ENCODE results near the gene ITPR1. TPM values are rescaled to one million over a fixed set of nuclear protein-coding genes. Genes with fewer than 3 reads are reported as not detected.

ITPR1 gene
- total RNA-seq, 1 donor from 2014 or later, result 11.2 TPM

DNA sequence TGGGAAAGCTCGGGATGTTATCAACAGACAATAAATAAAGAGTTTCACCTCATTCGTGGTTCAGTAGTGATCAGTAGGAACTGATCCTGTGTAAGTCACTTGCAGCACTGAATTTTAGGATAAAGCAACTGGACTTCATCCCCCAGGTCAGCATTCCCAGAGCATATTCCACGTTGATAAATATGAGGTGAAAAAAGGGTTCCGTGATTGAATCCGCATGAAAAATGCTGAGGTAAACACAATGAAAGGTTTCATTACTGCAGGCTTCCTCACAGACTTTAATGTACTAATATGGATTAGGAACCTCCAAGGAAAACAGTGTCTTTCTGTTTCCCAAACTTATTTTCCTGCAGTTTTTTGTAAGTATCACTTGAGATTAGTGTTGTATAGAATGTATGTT lies 308.7 kb downstream of the ITPR1 start:
- H3K27me3 Mint-ChIP-seq, result no peaks in the 10 kb centered on the region
- no peak overlapping the region for H3K27ac Mint-ChIP-seq
- no peak overlapping the region for H3K4me3 Mint-ChIP-seq (ENCODE audit: low read depth)
- no peaks in the 10 kb centered on the region for H3K9me3 Mint-ChIP-seq (ENCODE audit: low read depth)
- DNase-seq (ENCODE audit: low spot score, unreplicated experiment), result no peak
- H3K4me1 Mint-ChIP-seq (ENCODE audit: low read depth), result no peaks in the 10 kb centered on the region
- TF ChIP-seq, protein P1, sequence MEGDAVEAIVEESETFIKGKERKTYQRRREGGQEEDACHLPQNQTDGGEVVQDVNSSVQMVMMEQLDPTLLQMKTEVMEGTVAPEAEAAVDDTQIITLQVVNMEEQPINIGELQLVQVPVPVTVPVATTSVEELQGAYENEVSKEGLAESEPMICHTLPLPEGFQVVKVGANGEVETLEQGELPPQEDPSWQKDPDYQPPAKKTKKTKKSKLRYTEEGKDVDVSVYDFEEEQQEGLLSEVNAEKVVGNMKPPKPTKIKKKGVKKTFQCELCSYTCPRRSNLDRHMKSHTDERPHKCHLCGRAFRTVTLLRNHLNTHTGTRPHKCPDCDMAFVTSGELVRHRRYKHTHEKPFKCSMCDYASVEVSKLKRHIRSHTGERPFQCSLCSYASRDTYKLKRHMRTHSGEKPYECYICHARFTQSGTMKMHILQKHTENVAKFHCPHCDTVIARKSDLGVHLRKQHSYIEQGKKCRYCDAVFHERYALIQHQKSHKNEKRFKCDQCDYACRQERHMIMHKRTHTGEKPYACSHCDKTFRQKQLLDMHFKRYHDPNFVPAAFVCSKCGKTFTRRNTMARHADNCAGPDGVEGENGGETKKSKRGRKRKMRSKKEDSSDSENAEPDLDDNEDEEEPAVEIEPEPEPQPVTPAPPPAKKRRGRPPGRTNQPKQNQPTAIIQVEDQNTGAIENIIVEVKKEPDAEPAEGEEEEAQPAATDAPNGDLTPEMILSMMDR (IDR thresholded peaks at IDR 0.05; ENCODE audit: unreplicated experiment), result no peak
- no peaks in the 10 kb centered on the region for H3K36me3 Mint-ChIP-seq (ENCODE audit: insufficient read depth)

DNA sequence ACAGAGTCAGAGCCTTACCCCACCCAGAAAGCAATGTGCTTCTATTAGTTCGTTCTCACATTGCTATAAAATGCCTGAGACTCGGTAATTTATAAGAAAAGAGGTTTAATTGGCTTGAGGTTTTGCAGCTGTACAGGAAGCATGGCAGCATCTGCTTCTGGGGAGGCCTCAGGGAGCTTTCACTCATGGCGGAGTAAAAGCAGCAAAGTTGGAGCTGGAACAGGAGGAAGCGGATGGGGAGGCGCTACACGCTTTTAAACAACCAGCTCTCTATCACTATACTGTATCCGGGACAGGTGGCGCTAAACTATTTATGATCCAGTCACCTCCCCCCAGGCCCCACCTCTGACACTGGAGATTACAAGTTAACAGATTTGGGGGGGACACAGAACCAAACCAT lies 309.8 kb downstream of the ITPR1 start:
- H3K4me3 Mint-ChIP-seq (ENCODE audit: low read depth), result no peak overlapping the region
- H3K27me3 Mint-ChIP-seq, result no peaks in the 10 kb centered on the region
- no peaks in the 10 kb centered on the region for H3K9me3 Mint-ChIP-seq (ENCODE audit: low read depth)
- no peaks in the 10 kb centered on the region for H3K36me3 Mint-ChIP-seq (ENCODE audit: insufficient read depth)
- TF ChIP-seq, protein P1 (IDR thresholded peaks at IDR 0.05; ENCODE audit: unreplicated experiment), result no peak
- DNase-seq (ENCODE audit: low spot score, unreplicated experiment), result no peak
- no peaks in the 10 kb centered on the region for H3K4me1 Mint-ChIP-seq (ENCODE audit: low read depth)
- H3K27ac Mint-ChIP-seq, result no peak overlapping the region

DNA sequence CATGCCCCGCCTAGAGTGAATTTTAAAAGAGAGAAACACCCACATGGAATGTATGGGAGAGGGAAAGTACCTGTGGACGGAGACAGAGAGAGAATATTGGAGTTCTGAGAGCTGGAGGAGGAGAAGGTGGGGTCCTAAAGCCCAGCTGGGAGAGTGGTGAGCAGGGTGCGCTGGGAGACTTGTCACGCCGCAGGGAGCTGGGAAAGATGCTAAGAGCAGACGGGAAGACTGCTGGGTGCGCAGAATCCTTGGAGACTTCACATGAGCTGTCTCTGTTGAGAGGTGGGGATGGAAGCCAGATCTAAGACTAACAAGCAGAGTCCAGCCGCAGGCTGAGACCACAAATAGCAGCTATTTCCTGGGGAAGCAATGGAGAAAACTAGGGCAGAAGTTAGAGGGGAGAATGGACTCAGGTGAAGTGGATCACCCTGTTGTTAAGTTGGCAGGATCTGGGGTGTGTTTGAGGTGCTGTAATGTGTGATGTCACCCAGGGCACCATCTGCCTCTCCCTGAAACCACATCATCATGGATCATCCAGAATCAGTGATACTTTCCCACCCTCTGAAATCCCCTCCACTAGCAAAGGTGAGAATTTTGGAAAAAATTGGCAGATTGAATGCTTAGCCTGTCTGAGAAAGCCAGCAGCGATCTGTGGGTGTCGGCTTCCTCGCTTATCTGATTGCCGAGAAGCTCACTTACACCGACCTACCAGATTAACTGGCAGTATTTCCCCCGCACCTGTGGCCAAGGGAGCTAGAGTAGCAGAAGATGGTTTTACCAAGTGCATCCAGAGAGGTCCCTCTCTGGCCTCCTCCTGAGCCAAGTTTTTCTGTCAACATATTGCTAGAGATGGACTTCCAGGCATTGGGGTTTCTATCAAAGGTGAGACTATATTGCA lies 311.3 kb downstream of the ITPR1 start:
- H3K4me3 Mint-ChIP-seq (ENCODE audit: low read depth), result no peak overlapping the region
- peak overlapping the region; percentile 7 for H3K27ac Mint-ChIP-seq

DNA sequence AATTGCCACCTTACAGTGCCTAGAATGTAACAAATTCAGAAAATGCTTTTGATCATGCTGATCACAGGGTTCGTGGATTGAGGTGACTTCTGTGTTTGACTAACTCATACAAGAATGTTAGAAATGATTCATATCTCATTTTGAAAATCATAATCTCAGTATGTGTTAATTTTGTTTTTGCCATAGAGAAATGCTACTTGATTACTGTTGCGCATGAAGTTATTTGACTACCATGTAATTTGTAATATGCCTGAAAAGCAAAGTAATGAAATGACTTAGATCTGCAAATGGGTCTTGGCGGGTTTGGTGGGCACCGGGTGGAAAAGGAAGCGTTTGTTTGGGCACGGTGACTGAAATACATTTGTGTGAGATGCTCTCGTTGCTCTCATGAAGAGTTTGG lies 312.5 kb downstream of the ITPR1 start:
- Mint-ChIP-seq H3K9me3 (ENCODE audit: low read depth) (no peaks in the 10 kb centered on the region), H3K4me1 (ENCODE audit: low read depth) (peaks cover 2% of the 10 kb centered on the region), H3K36me3 (ENCODE audit: insufficient read depth) (no peaks in the 10 kb centered on the region), H3K27me3 (no peaks in the 10 kb centered on the region), H3K4me3 (ENCODE audit: low read depth) (no peak overlapping the region), H3K27ac (no peak overlapping the region)
- TF ChIP-seq, protein P1 (IDR thresholded peaks at IDR 0.05; ENCODE audit: unreplicated experiment), result no peak
- no peak for DNase-seq (ENCODE audit: low spot score, unreplicated experiment)

More for the DNA sequence above, 311.3 kb downstream of the ITPR1 start:
- Mint-ChIP-seq H3K9me3 (ENCODE audit: low read depth) (no peaks in the 10 kb centered on the region), H3K4me1 (ENCODE audit: low read depth) (no peaks in the 10 kb centered on the region), H3K27me3 (no peaks in the 10 kb centered on the region), H3K36me3 (ENCODE audit: insufficient read depth) (no peaks in the 10 kb centered on the region)
- DNase-seq (ENCODE audit: low spot score, unreplicated experiment), result no peak
- TF ChIP-seq, protein P1 (IDR thresholded peaks at IDR 0.05; ENCODE audit: unreplicated experiment), result no peak

DNA sequence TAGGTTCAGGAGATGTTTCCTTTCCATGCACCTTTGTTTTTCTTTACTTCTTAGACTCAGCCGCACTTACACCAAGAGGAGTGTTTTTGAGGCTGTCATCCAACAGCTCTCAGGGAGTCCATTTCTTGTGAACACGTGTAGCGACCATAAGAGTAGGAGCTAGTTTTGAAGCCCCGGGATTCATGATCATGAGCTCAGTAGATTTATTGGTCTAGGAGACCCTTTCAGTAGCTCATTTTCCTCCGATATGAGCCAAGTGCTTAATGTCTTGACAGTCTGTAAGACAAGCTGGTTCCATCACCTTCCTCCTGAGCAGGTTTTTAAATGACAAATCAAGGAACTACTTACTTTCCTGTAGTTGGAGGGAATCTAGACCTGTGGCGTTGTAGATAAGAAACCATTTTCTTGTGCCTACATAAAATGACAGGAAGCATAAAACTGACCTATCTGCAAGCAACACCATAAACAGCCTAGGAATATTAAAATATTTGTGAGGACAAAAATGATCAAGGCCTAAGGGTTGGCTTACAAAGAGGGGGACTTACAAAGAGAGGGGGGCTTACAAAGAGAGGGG lies 313.5 kb downstream of the ITPR1 start:
- Mint-ChIP-seq H3K4me1 (ENCODE audit: low read depth) (peaks cover 2% of the 10 kb centered on the region), H3K4me3 (ENCODE audit: low read depth) (no peak overlapping the region), H3K36me3 (ENCODE audit: insufficient read depth) (no peaks in the 10 kb centered on the region), H3K9me3 (ENCODE audit: low read depth) (no peaks in the 10 kb centered on the region), H3K27me3 (no peaks in the 10 kb centered on the region), H3K27ac (no peak overlapping the region)
- DNase-seq (ENCODE audit: low spot score, unreplicated experiment), result no peak
- TF ChIP-seq, protein P1 (IDR thresholded peaks at IDR 0.05; ENCODE audit: unreplicated experiment), result no peak
